Measurements from ENCODE around the gene FAM171A1.

FAM171A1 gene

GRCh38 chr10:15167411-15168290 is 203.4 kb downstream of the FAM171A1 start:
- H3K27ac ChIP-seq = no peak overlapping the region
- TF ChIP-seq POLR2AphosphoS5 (IDR thresholded peaks at IDR 0.05; ENCODE audit: borderline replicate concordance, low read depth, low read length) (no peak), FOXP2 (optimal IDR thresholded peaks at IDR 0.05; ENCODE audit: control extremely low read depth, extremely low read length, insufficient read depth) (no peak), EZH2 (IDR thresholded peaks at IDR 0.05) (no peak)
- H3K9ac ChIP-seq (ENCODE audit: insufficient read length) = no peak overlapping the region
- H3K36me3 ChIP-seq (ENCODE audit: insufficient read depth, low read length) = no peaks in the 10 kb centered on the region
- no peak for DNase-seq (ENCODE audit: low read depth, low spot score)
- H3K4me3 ChIP-seq = peak overlapping the region; percentile 77
- H3K9me3 ChIP-seq (ENCODE audit: low read depth, low read length) = no peaks in the 10 kb centered on the region

GRCh38 chr10:15166325-15166724 is 204.8 kb downstream of the FAM171A1 start:
- H3K9ac ChIP-seq (ENCODE audit: insufficient read length) = no peak overlapping the region
- no peaks in the 10 kb centered on the region for H3K36me3 ChIP-seq (ENCODE audit: insufficient read depth, low read length)
- H3K4me3 ChIP-seq = no peak overlapping the region
- TF ChIP-seq FOXP2 (optimal IDR thresholded peaks at IDR 0.05; ENCODE audit: control extremely low read depth, extremely low read length, insufficient read depth) (no peak), POLR2AphosphoS5 (IDR thresholded peaks at IDR 0.05; ENCODE audit: borderline replicate concordance, low read depth, low read length) (no peak), EZH2 (IDR thresholded peaks at IDR 0.05) (no peak)
- no peak for DNase-seq (ENCODE audit: low read depth, low spot score)
- H3K9me3 ChIP-seq (ENCODE audit: low read depth, low read length) = no peaks in the 10 kb centered on the region
- no peak overlapping the region for H3K27ac ChIP-seq

GRCh38 chr10:15163253-15163828 is 207.7 kb downstream of the FAM171A1 start:
- no peak overlapping the region for H3K9ac ChIP-seq (ENCODE audit: insufficient read length)
- TF ChIP-seq EZH2 (IDR thresholded peaks at IDR 0.05) (no peak), POLR2AphosphoS5 (IDR thresholded peaks at IDR 0.05; ENCODE audit: borderline replicate concordance, low read depth, low read length) (no peak), FOXP2 (optimal IDR thresholded peaks at IDR 0.05; ENCODE audit: control extremely low read depth, extremely low read length, insufficient read depth) (no peak)
- no peaks in the 10 kb centered on the region for H3K36me3 ChIP-seq (ENCODE audit: insufficient read depth, low read length)
- no peak overlapping the region for H3K27ac ChIP-seq
- no peaks in the 10 kb centered on the region for H3K9me3 ChIP-seq (ENCODE audit: low read depth, low read length)
- no peak for DNase-seq (ENCODE audit: low read depth, low spot score)
- no peak overlapping the region for H3K4me3 ChIP-seq

Data from SK-N-MC (cell line).